ENCODE measurements around the gene SMIM41.

Gene SMIM41

DNA sequence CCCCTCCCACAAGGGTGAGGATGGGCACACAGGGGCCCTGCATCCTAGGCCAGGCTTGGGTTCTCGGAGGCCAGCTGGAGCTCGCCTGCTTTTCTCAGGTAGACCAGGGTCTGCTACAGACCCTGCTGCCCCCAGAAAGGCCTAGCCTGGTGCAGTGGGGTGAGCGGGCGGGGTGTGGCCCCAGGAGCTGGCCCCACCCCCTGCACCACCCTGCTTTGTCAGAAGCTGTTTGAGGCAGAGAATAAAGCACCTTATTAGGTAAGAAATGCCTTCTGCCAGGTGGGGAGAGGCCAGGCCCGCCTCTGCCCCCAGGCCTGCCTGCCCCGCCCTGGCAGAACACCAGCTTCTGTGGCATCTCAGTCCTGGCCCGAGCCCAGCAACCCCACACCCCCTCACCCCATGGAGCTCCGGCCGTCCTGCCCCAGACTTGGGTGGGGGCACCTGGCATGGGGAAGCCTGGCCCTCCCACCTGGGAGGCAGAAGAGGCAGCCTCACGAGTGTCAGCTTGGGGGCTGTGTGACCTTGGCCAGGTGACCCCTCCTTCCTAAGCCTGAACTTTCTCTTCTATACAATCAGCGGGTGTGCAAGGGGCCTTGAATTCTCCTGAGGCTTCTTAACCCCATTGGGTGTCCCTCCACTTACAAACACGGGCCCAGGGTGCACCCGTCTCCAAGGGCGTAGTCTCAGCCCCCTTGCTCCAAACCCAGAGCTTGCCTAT lies 69.1 kb downstream of the SMIM41 start:
- no peak for DNase-seq

DNA sequence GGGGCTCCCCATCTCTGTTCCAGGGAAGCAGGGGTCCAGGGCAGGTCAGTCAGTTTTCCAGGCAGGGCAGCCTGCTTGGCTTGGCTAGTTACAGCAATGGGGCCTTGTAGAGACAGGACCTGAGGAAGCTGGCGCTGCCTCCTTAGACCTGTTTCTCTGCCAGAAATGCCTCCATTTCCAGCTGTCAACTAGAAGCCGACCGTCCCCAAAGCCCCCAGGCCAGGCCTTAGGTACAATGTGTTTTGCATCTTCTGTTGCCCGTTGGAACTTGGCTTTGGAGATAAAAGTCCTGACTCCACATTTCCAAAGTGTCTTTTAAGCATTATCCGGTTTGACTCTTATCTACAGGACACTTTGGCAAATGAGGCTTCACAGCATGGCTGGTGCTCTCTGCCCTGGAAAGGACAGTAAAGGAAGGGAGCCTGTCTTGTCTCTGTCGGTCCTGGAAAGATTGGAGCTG lies 69.7 kb downstream of the SMIM41 start:
- no peak for DNase-seq

DNA sequence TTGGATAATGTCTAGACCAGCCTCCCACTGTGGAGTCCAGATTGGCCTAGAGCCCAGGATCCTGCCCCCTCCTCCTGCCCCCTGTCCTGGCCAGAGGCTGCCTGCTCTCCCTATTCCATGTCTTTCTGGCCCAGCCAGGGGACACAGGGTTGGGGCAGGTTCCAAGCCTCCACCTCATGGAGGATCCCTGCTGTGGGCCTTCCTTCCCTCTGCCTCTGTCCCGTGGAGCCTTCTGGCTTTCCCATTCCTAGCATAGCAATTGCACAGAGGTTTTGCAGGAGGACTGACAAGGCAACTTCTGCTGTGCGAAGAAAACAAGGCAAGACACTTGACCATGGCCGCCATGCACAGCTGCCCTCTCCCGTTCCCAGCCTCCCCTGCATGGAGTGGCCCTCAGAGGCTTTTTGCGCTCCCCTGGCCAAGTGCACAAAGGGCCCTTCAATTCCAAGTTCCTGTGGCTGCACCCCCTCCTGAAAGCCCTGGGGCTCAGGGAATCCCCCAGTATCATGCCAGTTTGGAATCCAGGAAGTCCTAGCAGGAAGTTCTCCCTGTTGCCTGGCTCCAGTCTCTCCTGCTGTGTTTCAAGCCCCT lies 70.2 kb downstream of the SMIM41 start:
- DNase-seq, result no peak

DNA sequence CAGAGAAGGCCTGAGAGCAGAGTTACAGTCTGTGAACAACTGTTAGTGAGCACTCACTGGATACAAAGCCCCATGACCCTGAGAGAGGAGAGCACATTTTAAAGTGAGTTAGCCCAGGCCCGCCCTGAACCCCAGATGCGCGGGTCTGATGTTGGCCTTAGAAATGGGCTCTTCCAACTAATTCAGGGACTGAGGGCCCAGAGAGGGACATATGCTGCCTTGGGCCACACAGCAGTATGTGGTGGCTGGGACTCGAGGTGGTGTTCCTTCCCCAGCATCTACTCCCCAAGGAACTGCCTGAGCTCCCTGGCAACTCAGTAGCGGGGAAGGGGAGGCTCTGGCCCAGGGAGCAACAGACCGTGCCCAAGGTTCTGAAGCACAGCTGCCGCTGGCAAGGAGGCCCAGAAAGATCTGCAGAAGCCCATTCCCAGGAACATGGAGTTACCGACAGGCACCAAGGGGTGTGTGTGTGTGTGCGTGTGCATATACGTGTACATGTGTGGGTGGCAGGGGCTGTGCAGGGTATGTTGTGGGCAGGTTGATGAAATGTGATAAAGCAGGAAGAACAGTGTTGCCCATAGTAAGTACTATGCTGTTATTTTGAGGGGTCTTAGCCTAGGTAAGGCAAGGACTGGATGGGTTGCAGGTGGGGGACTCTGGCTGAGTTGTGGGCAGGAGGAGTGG lies 71.8 kb downstream of the SMIM41 start:
- no peak for DNase-seq

DNA sequence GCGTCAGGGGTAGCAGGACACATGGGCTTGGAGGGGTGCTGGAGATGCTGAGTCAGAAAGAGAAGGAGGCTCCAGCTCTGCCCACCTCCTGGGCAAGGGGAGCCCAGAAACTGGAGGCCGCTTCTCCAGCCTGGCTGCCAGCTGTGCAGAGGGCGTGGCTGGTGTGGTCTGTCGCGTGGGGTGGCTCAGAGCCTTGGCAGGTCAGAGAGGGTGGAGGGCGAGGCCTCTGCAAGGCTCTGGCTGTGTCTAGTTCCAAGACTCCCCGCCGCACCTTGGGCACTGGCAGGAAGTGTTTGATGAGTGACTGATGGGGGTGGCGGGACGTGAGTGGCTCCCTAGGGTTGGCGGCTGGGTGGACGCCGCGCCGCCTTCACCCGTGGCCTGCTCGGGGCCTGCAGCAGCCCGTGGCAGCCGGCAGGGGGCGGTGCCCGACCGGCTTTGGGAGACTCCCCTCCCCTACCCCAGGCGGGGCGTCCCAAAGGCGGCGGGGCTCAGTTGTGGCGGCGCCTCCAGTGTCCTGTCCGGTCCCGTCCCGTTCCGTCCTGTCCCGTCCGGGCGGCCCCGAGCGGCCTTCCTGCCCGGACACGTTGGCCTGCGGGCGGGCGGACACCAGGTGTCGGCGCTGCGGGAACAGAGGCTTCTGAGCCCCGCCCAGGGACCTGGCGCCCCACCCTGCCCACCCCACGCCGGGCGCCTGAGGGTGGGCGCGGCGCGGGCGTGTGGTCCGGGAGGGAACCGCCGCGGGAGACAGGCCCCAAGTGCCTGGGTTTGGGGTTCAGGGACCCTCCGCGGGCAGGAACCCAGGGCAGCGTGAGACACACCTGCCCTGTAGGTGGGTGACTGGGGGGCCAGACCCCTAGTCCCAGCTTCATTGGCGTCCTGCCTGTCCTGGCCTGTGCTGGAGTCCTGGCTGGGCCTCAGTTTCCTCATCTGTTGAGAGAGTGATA lies 72.6 kb downstream of the SMIM41 start:
- peak; percentile 75 for DNase-seq

DNA sequence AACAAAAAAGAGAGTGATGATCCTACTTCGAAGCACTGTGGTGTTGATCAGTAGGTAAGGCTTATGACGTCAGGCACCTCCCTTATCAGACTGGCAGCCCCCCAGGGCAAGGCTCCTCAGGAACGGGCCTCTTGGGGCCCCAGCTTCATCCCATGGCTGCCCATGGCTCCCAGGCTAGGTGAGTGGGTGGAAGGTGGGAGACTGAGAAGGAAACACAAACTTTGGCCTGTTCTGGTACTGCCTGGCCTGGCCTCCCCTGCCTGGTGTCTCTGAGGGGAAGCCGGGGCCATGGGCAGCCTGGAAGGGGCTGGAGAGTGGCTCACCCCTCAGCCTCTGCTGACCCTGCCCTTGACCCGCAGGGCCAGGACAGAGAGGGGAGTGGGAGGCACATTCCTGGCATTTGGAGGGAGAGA lies 73.4 kb downstream of the SMIM41 start:
- no peak for DNase-seq

DNA sequence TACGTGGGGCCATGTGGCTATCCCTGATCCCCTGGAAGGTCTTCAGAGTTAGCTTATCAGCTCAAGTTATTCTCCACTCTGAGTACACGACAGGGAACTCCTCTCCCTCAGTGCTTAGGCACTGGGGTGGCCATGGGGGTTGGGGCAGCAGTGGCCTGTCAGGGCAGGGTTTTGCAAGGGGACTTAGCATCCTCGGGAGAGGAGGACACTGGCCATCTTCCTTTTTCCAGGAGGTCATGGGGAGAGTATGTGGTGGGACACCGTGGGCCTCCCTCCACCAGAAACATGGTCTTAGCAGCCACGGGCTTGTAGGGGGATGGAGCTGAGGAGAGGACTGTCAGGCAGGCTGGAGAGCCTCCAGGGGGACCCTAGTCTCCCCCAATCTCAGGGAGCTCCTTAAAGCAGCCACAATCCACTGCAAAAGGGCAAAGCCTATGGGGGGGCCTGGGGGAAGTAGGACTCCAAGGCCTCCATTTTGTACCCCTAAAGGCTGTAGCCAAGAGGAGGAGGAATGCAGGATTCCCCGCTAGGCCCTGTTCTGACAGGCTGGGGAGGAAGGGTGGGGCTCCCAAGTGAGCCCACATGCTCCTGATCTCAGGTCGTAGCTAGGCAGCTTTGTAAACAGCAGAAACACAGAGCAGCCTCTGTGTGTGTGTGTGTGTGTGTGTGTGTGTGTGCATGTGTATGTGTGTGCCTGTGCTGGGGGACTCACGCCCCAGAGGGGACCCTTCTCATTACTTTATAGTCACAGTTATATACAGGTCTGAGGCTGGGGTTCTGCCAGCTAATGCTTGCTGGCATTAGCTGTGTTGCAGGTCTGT lies 75.8 kb downstream of the SMIM41 start:
- peak; percentile 16 for DNase-seq

DNA sequence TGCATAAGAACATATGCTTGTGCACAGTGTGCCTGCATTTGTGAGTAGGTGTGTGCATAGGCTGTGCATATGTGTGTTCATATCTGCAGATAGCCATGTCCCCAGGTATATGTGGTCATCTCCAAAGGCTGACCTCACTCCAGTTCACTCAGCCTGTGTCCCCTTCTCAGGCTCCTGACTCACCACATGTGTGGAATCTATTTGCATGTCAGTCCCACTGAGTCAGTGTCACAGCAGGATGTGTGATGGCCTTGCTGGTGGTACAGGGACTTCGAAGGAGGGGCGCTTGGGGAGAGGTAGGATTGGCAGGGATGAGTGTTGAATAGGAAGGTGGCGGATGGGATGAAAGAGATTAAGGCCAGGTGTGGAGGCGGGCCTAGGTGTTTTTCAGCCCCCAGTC lies 76.8 kb downstream of the SMIM41 start:
- no peak for DNase-seq

DNA sequence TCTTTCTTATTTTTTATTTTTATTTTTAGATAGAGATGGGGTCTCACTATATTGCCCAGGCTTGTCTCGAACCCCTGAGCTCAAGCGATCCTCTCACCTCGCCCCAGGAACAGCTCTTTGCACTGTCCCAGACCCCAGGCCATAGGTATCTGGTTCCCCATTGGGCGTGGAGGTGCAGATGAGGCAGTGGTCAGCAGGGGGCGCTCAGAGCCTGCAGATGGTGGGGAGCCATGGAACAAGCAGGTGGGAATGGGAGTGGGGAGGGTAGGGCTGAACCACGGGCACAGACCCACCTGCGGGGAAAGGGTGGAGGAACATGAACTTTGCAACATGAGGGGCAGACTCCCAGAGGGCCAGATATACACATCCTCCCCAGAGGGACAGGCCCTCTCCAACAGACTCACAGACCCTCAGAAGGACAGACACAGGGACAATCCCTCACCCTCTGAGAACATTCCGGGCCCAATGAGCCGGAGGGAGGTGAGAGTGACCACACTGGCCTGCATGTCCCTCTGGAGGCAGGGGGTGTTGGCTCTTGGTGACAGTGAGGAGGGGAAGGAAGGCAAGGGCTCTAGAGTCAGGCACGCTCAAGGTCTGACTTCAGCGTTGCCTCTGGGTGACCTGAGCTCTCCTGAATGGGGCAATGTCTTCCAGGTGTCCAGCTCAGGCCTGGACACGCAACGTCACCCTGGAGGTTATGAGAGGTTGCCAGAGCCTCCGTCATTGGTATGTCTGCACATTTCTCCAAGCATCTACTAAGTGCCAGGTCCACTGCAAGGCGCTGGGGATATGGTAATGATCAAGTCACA lies 77.5 kb downstream of the SMIM41 start:
- peak; percentile 80 for DNase-seq

DNA sequence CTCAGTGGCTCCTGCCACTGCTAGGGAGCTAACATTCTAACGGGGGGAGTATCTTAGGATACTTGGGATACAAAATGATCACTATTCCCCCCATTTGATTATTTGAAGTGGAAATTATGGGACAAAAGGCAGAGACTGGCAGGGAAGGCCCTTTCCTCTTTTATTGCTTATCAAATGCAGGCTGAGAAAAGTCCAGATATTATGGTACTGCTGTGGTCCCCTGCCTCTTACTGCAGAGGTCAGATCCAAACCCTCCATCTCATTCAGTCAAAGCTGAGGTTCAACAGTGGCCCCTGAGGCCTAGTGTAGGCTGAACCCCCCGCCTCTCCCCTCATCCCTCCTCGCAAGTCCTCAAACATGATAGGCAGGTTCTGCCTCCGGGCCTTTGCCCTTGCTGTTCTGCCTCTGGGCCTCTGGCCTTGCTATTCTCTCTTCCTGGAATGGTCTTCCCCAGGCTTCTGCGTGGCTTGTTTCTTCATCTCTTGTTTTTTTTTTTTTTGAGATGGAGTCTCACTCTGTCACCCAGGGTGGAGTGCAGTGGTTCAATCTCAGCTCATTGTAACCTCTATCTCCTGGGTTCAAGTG lies 78.2 kb downstream of the SMIM41 start:
- no peak for DNase-seq
